ENCODE data around the gene GPRIN2. TPM values are rescaled to one million over a fixed set of nuclear protein-coding genes. Genes with fewer than 3 reads are reported as not detected.

Gene GPRIN2
- total and polyA plus RNA-seq, 4 donors: 17.7 to 36.5 (median 29.1) TPM

- ATAC-seq (ENCODE audit: insufficient read depth, low FRiP score) (no peak), DNase-seq (no peak)
- H3K27me3 ChIP-seq (ENCODE audit: control insufficient read depth in 3 of 3, insufficient read depth in 3 of 3, low read length in 2 of 3): no peaks in the 10 kb centered on the region
- H3K27ac ChIP-seq (ENCODE audit: low read depth in 1 of 2, low read length in 1 of 2): no peak overlapping the region
- WGBS, 2 donors: 89 to 90% methylated on average over 31 of the region's 31 CpGs
- H3K36me3 ChIP-seq (ENCODE audit: control insufficient read depth in 4 of 4, insufficient read depth in 4 of 4, low read length in 4 of 4): peaks cover 0 to 4% (median 0%) of the 10 kb centered on the region in 4 donors
- peaks cover 0 to 9% (median 0%) of the 10 kb centered on the region in 5 donors for H3K4me1 ChIP-seq (ENCODE audit: control insufficient read depth in 5 of 5, insufficient read depth in 5 of 5, low read length in 5 of 5)
- TF ChIP-seq CTCF (IDR thresholded peaks at IDR 0.05; ENCODE audit: control extremely low read depth, extremely low read depth): no peak
- no peak overlapping the region for H3K9ac ChIP-seq (ENCODE audit: insufficient read depth in 1 of 2, low read length in 2 of 2)
- H3K4me3 ChIP-seq: no peak overlapping the region
- H3K9me3 ChIP-seq (ENCODE audit: control insufficient read depth in 4 of 4, insufficient read depth in 3 of 4, low read length in 3 of 4): no peaks in the 10 kb centered on the region
Measured at GRCh38 chr10:46549171-46550075, 7.0 kb downstream of the GPRIN2 start.

- no peak overlapping the region for H3K27ac ChIP-seq (ENCODE audit: low read depth in 1 of 2, low read length in 1 of 2)
- no peaks in the 10 kb centered on the region for H3K27me3 ChIP-seq (ENCODE audit: control insufficient read depth in 3 of 3, insufficient read depth in 3 of 3, low read length in 2 of 3)
- no peak for TF ChIP-seq CTCF (IDR thresholded peaks at IDR 0.05; ENCODE audit: control extremely low read depth, extremely low read depth)
- ATAC-seq (ENCODE audit: insufficient read depth, low FRiP score): no peak
- peaks cover 0 to 11% (median 0%) of the 10 kb centered on the region in 5 donors for H3K4me1 ChIP-seq (ENCODE audit: control insufficient read depth in 5 of 5, insufficient read depth in 5 of 5, low read length in 5 of 5)
- peaks cover 0 to 4% (median 0%) of the 10 kb centered on the region in 4 donors for H3K36me3 ChIP-seq (ENCODE audit: control insufficient read depth in 4 of 4, insufficient read depth in 4 of 4, low read length in 4 of 4)
- H3K9ac ChIP-seq (ENCODE audit: insufficient read depth in 1 of 2, low read length in 2 of 2): no peak overlapping the region
- no peak for DNase-seq
- no peak overlapping the region for H3K4me3 ChIP-seq
- WGBS, 2 donors: 77 to 82% methylated on average over 7 of the region's 7 CpGs
- no peaks in the 10 kb centered on the region for H3K9me3 ChIP-seq (ENCODE audit: control insufficient read depth in 4 of 4, insufficient read depth in 3 of 4, low read length in 3 of 4)
Measured at GRCh38 chr10:46548498-46549090, 7.9 kb downstream of the GPRIN2 start.

GRCh38 chr10:46547541-46548497 lies 8.6 kb downstream of the GPRIN2 start:
- no peak for DNase-seq
- WGBS, 2 donors: 74 to 78% methylated on average over 11 of the region's 11 CpGs
- Histone ChIP-seq H3K4me1 (ENCODE audit: control insufficient read depth in 5 of 5, insufficient read depth in 5 of 5, low read length in 5 of 5) (peaks cover 0 to 11% (median 0%) of the 10 kb centered on the region in 5 donors), H3K4me3 (no peak overlapping the region), H3K9me3 (ENCODE audit: control insufficient read depth in 4 of 4, insufficient read depth in 3 of 4, low read length in 3 of 4) (no peaks in the 10 kb centered on the region), H3K9ac (ENCODE audit: insufficient read depth in 1 of 2, low read length in 2 of 2) (no peak overlapping the region), H3K27ac (ENCODE audit: low read depth in 1 of 2, low read length in 1 of 2) (peak overlapping the region in 1 of 2 donors; percentile 13), H3K36me3 (ENCODE audit: control insufficient read depth in 4 of 4, insufficient read depth in 4 of 4, low read length in 4 of 4) (peaks cover 0 to 4% (median 0%) of the 10 kb centered on the region in 4 donors), H3K27me3 (ENCODE audit: control insufficient read depth in 3 of 3, insufficient read depth in 3 of 3, low read length in 2 of 3) (no peaks in the 10 kb centered on the region)
- TF ChIP-seq CTCF (IDR thresholded peaks at IDR 0.05; ENCODE audit: control extremely low read depth, extremely low read depth): no peak
- no peak for ATAC-seq (ENCODE audit: insufficient read depth, low FRiP score)
